Heart left ventricle (tissue), 13 donors: Measurements from ENCODE around the gene CLIP1.

Experiments used
- POLR2A ChIP-seq, 2 donors: fragments of 450-650 bp; IDR thresholded peaks; one replicate each; pipeline ENCODE4 v1.6.1; 2017; ENCODE audit warnings: antibody characterized with exemption in 2 of 2, mild to moderate bottlenecking in 2 of 2, moderate library complexity in 2 of 2
- TF ChIP-seq, protein P1 (sequence below), 12 donors: fragments of 200-600 bp; sonication (generic) in 4 of 12; IDR thresholded peaks; one replicate each; pipeline versions ENCODE4 v1.5.0 to v1.8.0; 2018 to 2022; ENCODE audit warnings: antibody characterized with exemption in 12 of 12, mild to moderate bottlenecking in 5 of 12
- donor health status: ischemic (EF 13 %, LVEDD 7.1; RV severe dilation, severe dysfunction).
- donor health status: DM: no; HTN: yes; CAD: no.
- donor health status: DM: no; HTN: no; CAD: no.
- donor health status: ischemic (EF 25% LVEDD 6.9; RV normal size, moderate dysfunction).
- donor health status: ischemic (EF 25% LVEDD 5.7; RV mildly dilated, moderate dysfunction).
- donor health status: ischemic (EF 35%, LVEDD 5.7; RV mildly dilated, moderate dysfunction).
- donor health status: nonischemic (EF 11% LVEDD 7.7; RV severe dilation, severe dysfunction).
- donor health status: DM: yes; HTN: yes; CAD: no.
- donor health status: PGD.
- donor health status: ischemic (EF 29% LVEDD 5.4; RV normal size, mild dysfunction).
- donor health status: nonischemic (EF 23%, LVEDD 6.1; RV moderate dilation, normal function).

DNA sequence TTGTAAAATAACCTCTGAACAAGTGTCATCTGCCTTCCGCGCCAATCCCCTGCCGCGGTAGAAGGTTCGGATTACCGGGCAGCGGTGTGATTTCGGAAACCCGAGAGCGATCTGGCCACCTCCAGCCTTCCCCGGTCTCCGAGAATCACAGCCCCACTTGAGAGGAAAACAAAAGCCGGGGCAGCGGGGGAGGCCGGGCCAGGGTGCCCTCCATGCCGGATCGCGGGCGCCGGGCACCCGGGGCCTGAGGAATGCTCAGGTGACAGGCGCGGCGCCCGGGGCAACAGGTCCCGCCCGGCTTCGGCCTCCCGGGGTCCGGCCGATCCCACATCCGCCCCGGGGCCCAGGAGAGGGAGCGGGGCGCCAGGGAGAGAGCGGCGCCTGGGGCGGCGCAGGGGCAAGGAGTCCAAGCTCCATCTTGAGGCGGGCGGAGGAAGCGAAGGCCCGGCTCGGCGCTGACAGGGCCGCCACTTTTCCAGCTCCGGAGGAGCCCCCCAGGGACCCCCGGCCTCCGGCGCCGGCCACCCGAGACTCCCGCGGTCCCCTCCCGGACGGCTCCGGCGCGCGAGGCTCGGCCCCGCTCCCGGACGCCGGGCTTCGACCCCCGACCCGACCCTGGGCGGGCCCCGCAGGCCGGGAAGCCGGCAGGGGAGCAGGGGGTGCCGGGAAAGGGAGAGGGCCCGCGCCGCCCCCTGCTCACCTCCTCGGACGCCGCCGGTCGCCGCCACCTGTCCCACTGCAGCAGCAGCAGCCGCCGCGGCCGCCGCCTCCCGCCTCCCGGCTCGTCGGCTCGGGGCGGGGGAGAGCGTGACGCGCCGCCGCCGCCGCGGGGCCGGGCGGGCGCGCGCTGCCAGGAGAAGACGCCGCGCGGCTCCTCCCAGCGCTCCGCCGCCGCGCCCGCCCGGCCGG lies at the start of gene CLIP1:
- TF ChIP-seq, protein P1, sequence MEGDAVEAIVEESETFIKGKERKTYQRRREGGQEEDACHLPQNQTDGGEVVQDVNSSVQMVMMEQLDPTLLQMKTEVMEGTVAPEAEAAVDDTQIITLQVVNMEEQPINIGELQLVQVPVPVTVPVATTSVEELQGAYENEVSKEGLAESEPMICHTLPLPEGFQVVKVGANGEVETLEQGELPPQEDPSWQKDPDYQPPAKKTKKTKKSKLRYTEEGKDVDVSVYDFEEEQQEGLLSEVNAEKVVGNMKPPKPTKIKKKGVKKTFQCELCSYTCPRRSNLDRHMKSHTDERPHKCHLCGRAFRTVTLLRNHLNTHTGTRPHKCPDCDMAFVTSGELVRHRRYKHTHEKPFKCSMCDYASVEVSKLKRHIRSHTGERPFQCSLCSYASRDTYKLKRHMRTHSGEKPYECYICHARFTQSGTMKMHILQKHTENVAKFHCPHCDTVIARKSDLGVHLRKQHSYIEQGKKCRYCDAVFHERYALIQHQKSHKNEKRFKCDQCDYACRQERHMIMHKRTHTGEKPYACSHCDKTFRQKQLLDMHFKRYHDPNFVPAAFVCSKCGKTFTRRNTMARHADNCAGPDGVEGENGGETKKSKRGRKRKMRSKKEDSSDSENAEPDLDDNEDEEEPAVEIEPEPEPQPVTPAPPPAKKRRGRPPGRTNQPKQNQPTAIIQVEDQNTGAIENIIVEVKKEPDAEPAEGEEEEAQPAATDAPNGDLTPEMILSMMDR (IDR thresholded peaks at IDR 0.05) = peak; percentile 26 to 78 (median 44)
- TF ChIP-seq POLR2A (IDR thresholded peaks at IDR 0.05) = peak in 1 of 2 donors; percentile 66
